GM23338 (cell line): ENCODE data around the gene YTHDF1. TPM values are rescaled to one million over a fixed set of nuclear protein-coding genes. Genes with fewer than 3 reads are reported as not detected.

Experiments used
- ATAC-seq: fragments of 200-7000 bp; cut with Tn5 transposase; 3 replicates; pipeline ENCODE4 v1.9.1; 2020
- DNase-seq: peaks from one replicate; pipeline ENCODE4 v3.0.0-alpha.2; 2015; ENCODE audit warnings: low spot score
- H2AFZ ChIP-seq: fragments of 200-600 bp; sonication (generic); 2 replicates; pipeline ENCODE4 v1.8.0; 2016; ENCODE audit warnings: antibody characterized with exemption, mild to moderate bottlenecking, moderate library complexity
- H3F3A ChIP-seq: fragments of 200-600 bp; sonication (generic); replicated peaks from 2 replicates; pipeline ENCODE4 v1.8.0; 2017; ENCODE audit warnings: antibody characterized with exemption, mixed run types, low read depth
- H3K27ac ChIP-seq: fragments of 200-600 bp; sonication (generic); 2 replicates; pipeline ENCODE4 v1.6.1; 2016; ENCODE audit warnings: low read depth
- H3K27me3 ChIP-seq: fragments of 200-600 bp; sonication (generic); 2 replicates; pipeline ENCODE4 v1.8.0; 2016; ENCODE audit warnings: mild to moderate bottlenecking, mixed run types, moderate library complexity; ENCODE audit not compliant: insufficient read depth
- H3K36me3 ChIP-seq: fragments of 200-600 bp; sonication (generic); 2 replicates; pipeline ENCODE4 v1.8.0; 2016; ENCODE audit warnings: mild to moderate bottlenecking; ENCODE audit not compliant: insufficient read depth
- H3K4me1 ChIP-seq: fragments of 200-600 bp; sonication (generic); 2 replicates; pipeline ENCODE4 v1.8.0; 2016; ENCODE audit warnings: mild to moderate bottlenecking, moderate library complexity; ENCODE audit not compliant: insufficient read depth
- H3K4me2 ChIP-seq: fragments of 200-600 bp; sonication (generic); 2 replicates; pipeline ENCODE4 v1.7.1; 2017; ENCODE audit warnings: mixed run types
- H3K4me3 ChIP-seq: fragments of 200-600 bp; sonication (generic); 2 replicates; pipeline ENCODE4 v1.6.1; 2016; ENCODE audit warnings: mixed run types
- H3K79me2 ChIP-seq: fragments of 200-600 bp; sonication (generic); replicated peaks from 2 replicates; pipeline ENCODE4 v1.8.0; 2017; ENCODE audit warnings: mild to moderate bottlenecking; ENCODE audit not compliant: insufficient read depth
- H3K9me2 ChIP-seq: fragments of 200-600 bp; sonication (generic); 2 replicates; pipeline ENCODE4 v1.8.0; 2017; ENCODE audit not compliant: insufficient read depth
- H4K20me1 ChIP-seq: fragments of 200-600 bp; sonication (generic); replicated peaks from 2 replicates; pipeline ENCODE4 v1.8.0; 2017; ENCODE audit warnings: mild to moderate bottlenecking; ENCODE audit not compliant: insufficient read depth
- H3K27ac Mint-ChIP-seq: 2 replicates; pipeline ENCODE4 v1.8.0; 2020; ENCODE audit warnings: inconsistent platforms, mild to moderate bottlenecking, moderate library complexity, mixed read lengths
- H3K27me3 Mint-ChIP-seq: 3 replicates; pipeline ENCODE4 v1.8.0; 2022; ENCODE audit warnings: low read depth, mild to moderate bottlenecking, moderate library complexity, mixed read lengths, inconsistent platforms; ENCODE audit not compliant: insufficient read depth, poor library complexity
- H3K36me3 Mint-ChIP-seq: 3 replicates; pipeline ENCODE4 v1.8.0; 2021; ENCODE audit warnings: low read depth, mild to moderate bottlenecking, inconsistent platforms, moderate library complexity, mixed read lengths
- H3K4me1 Mint-ChIP-seq: 3 replicates; pipeline ENCODE4 v1.8.0; 2020; ENCODE audit warnings: mild to moderate bottlenecking, inconsistent platforms, mixed read lengths
- H3K4me3 Mint-ChIP-seq: 3 replicates; pipeline ENCODE4 v1.8.0; 2021; ENCODE audit warnings: moderate library complexity, mild to moderate bottlenecking, inconsistent platforms, mixed read lengths
- H3K9me3 Mint-ChIP-seq: 3 replicates; pipeline ENCODE4 v1.8.0; 2020; ENCODE audit warnings: moderate library complexity, mild to moderate bottlenecking, inconsistent platforms, mixed read lengths
- CREB1 ChIP-seq: fragments of 250-450 bp; sonication (Bioruptor Pico); IDR thresholded peaks from 2 replicates; pipeline ENCODE4 v1.5.0; 2020; ENCODE audit warnings: low read depth, mild to moderate bottlenecking, moderate library complexity
- CTCF ChIP-seq, 2 experiments: fragments of 200-600 bp in 1 of 2; sonication (generic) in 1 of 2; conservative IDR thresholded peaks; 2 replicates each; pipeline versions ENCODE4 v1.5.1 to v1.6.1; 2016 to 2017; ENCODE audit warnings: antibody characterized with exemption in 2 of 2, low read depth in 2 of 2, mild to moderate bottlenecking in 2 of 2, moderate library complexity in 1 of 2
- ETS1 ChIP-seq: IDR thresholded peaks from 2 replicates; pipeline ENCODE4 v1.6.1; 2016; ENCODE audit warnings: antibody characterized with exemption
- EZH2 ChIP-seq: fragments of 200-600 bp; sonication (generic); IDR thresholded peaks from one replicate; pipeline ENCODE4 v1.8.0; 2017; ENCODE audit warnings: antibody characterized with exemption, mild to moderate bottlenecking, low read depth; ENCODE audit not compliant: unreplicated experiment
- EZH2phosphoT487 ChIP-seq: fragments of 200-600 bp; sonication (generic); IDR thresholded peaks from one replicate; pipeline ENCODE4 v1.8.1; 2018; ENCODE audit warnings: antibody characterized with exemption; ENCODE audit not compliant: unreplicated experiment
- JUNB ChIP-seq: IDR thresholded peaks from one replicate; pipeline ENCODE4 v1.6.1; 2016; ENCODE audit warnings: antibody characterized with exemption; ENCODE audit not compliant: unreplicated experiment
- NANOG ChIP-seq: IDR thresholded peaks from 2 replicates; pipeline ENCODE4 v1.6.1; 2016; ENCODE audit warnings: antibody characterized with exemption, borderline replicate concordance
- POLR2AphosphoS5 ChIP-seq: IDR thresholded peaks from 2 replicates; pipeline ENCODE4 v1.6.1; 2016; ENCODE audit warnings: antibody characterized with exemption, low read depth
- REST ChIP-seq: IDR thresholded peaks from one replicate; pipeline ENCODE4 v1.6.1; 2018; ENCODE audit warnings: antibody characterized with exemption; ENCODE audit not compliant: unreplicated experiment
- STAT1 ChIP-seq: IDR thresholded peaks from one replicate; pipeline ENCODE4 v1.6.1; 2016; ENCODE audit warnings: antibody characterized with exemption; ENCODE audit not compliant: unreplicated experiment
- ZNF114 ChIP-seq: fragments of 250-450 bp; sonication (Bioruptor Pico); IDR thresholded peaks from 2 replicates; pipeline ENCODE4 v1.5.0; 2020; ENCODE audit warnings: mild to moderate bottlenecking, moderate library complexity
- ZNF331 ChIP-seq: fragments of 250-450 bp; sonication (Bioruptor Pico); IDR thresholded peaks from 2 replicates; pipeline ENCODE4 v1.5.0; 2020; ENCODE audit warnings: low read depth, mild to moderate bottlenecking, moderate library complexity
- ZNF462 ChIP-seq: fragments of 250-450 bp; sonication (Bioruptor Pico); IDR thresholded peaks from 2 replicates; pipeline ENCODE4 v1.5.0; 2020; ENCODE audit warnings: mild to moderate bottlenecking, moderate library complexity
- polyA plus RNA-seq: library from polyadenylated mRNA; unstranded; fragments of >200 nt; fragmentation: Nextera tagmentation; extraction: Ambion mirVana; gene quantifications from 2 replicates; pipeline ENCODE4 v1.2.1, GENCODE V29; 2016
- total RNA-seq: library from RNA; depleted of rRNA; stranded (reverse); fragments of >200 nt; shearing (Covaris generic); gene quantifications from 2 replicates; pipeline ENCODE4 v1.2.3, GENCODE V29; 2014

The YTHDF1 gene
- total and polyA plus RNA-seq, 2 experiments from 2014 or later: 30.9 to 64.3 TPM

GRCh38 chr20:63187338-63188158 is 28.4 kb downstream of the YTHDF1 start:
- Mint-ChIP-seq H3K27me3 (peaks cover 40% of the 10 kb centered on the region), H3K4me1 (no peaks in the 10 kb centered on the region; the same call in 2 of the 3 replicates), H3K27ac (no peak overlapping the region), H3K36me3 (no peaks in the 10 kb centered on the region), H3K9me3 (no peaks in the 10 kb centered on the region; the same call in 2 of the 3 replicates), H3K4me3 (no peak overlapping the region)
- H3K9me2 ChIP-seq: no peaks in the 10 kb centered on the region
- no peaks in the 10 kb centered on the region for H3K27me3 ChIP-seq
- H3K36me3 ChIP-seq: no peaks in the 10 kb centered on the region
- no peak overlapping the region for H3K4me3 ChIP-seq
- TF ChIP-seq ZNF331 (CRISPR knock-in tag) (no peak), ETS1 (no peak), REST (no peak), ZNF114 (no peak), CTCF (conservative IDR thresholded peaks at IDR 0.05; ENCODE audit: low read depth in 2 of 2) (no peak), POLR2AphosphoS5 (no peak), ZNF462 (CRISPR knock-in tag) (no peak), STAT1 (no peak), NANOG (no peak), EZH2phosphoT487 (no peak), EZH2 (no peak), JUNB (no peak), CREB1 (no peak)
- ATAC-seq (no peak), DNase-seq (no peak)
- H4K20me1 ChIP-seq: no peaks in the 10 kb centered on the region; the same call in 1 of the 2 replicates
- no peak overlapping the region for H2AFZ ChIP-seq
- H3K27ac ChIP-seq: no peak overlapping the region
- H3K79me2 ChIP-seq: no peaks in the 10 kb centered on the region
- no peaks in the 10 kb centered on the region for H3K4me1 ChIP-seq
- peaks cover 20% of the 10 kb centered on the region for H3F3A ChIP-seq
- no peak overlapping the region for H3K4me2 ChIP-seq
